8988T (cell line): ENCODE results near the gene RBM15.

Source experiments
- DNase-seq: peaks from one replicate; pipeline ENCODE4 v3.0.0; 2011

The RBM15 gene

DNA sequence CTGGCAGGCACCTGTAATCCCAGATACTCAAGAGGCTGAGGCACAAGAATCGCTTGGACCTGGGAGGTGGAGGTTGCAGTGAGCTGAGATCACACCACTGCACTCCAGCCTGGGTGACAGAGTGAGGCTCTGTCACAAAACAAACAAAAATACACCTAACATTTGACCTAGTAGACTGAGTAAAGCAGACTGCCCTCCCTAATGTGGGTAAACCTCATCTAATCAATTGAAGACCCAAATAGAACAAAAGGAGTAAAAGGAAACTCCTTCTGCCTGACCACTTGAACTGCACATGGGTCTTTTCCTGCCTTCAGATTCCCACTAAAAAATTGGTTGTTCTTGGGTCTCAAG lies 19.0 kb upstream of the RBM15 start:
- no peak for DNase-seq

DNA sequence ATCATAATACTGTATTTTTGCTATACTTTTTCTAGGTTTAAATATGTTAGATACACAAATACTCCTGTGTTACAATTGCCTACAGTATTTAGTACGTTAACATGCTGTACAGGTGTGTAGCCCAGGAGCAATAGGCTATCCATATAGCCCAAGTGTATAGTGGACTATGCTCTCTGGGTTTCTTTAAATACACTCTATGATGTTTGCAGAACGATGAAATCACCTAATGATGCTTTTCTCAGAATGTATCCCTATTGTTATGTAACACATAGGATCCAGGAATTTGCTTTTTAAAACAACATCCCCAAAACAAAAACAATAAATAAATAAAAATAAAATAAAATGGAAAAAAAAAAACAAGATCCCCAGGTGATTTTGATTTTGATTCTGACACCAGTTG lies 18.1 kb upstream of the RBM15 start:
- no peak for DNase-seq

DNA sequence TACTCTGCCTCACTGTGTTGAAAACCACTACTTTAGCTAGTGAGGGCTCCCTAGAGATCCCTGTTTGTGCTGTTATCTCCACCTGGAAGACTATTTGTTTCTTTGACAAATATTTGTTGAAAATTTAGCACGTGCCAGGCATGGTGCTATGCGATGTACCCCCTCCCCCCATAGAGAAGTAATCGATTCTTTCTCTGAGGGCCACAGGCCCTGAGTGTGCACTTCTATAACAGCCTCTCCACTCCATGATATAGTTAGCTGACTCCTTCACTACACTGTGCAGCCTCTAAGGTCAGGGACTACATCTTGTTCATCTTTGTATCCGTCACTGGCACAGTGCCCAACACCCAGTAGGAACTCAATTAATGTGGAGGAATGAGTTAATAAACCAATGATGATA lies 17.3 kb upstream of the RBM15 start:
- no peak for DNase-seq

- no peak for DNase-seq
Observed at GRCh38 chr1:110324667-110325066, 14.5 kb upstream of the RBM15 start.

DNA sequence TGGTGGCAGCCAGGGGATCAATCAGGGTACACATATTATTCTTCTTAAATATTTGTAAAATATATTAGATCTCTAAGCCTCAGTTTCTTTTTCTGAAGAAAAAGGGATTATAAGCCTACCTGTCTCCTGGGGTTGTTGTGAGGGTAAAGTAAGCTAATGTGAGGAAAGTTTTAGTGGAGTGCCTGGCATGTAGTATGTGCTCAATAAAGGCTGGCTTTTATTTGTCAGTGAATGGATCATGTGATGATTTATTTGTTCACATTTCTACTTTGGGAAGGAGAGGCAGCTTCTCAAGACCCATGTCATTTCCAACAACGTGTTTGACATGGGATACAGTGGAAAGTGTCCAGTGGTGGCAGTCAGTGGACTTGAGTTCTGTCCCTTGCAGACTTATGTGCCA lies 12.4 kb upstream of the RBM15 start:
- DNase-seq: no peak

- DNase-seq: no peak
Observed at GRCh38 chr1:110328274-110328673, 10.9 kb upstream of the RBM15 start.

DNA sequence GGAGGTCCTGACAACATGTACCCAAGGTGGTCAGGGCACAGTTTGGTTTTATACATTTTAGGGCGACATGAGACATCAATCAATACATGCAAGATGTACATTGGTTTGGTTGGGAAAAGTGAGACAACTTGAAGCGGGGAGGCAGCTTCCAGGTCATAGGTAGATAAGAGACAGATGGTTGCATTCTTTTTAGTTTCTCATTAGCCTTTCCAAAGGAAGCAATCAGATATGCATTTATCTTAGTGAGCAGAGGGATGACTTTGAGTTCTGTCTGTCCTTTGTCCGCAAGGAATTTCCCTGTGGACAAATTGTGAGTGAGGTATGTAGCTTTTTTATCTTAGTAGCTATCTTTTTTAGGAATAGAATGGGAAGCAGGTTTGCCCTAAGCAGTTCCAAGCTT lies 10.5 kb upstream of the RBM15 start:
- DNase-seq: no peak

GRCh38 chr1:110335265-110335664 lies 3.9 kb upstream of the RBM15 start:
- DNase-seq: no peak

- no peak for DNase-seq
Observed at GRCh38 chr1:110336300-110337039, 2.7 kb upstream of the RBM15 start.

GRCh38 chr1:110337704-110338308 lies 1.4 kb upstream of the RBM15 start:
- DNase-seq: no peak

GRCh38 chr1:110338309-110338885 lies 780 bp upstream of the RBM15 start:
- peak; percentile 34 for DNase-seq

DNA sequence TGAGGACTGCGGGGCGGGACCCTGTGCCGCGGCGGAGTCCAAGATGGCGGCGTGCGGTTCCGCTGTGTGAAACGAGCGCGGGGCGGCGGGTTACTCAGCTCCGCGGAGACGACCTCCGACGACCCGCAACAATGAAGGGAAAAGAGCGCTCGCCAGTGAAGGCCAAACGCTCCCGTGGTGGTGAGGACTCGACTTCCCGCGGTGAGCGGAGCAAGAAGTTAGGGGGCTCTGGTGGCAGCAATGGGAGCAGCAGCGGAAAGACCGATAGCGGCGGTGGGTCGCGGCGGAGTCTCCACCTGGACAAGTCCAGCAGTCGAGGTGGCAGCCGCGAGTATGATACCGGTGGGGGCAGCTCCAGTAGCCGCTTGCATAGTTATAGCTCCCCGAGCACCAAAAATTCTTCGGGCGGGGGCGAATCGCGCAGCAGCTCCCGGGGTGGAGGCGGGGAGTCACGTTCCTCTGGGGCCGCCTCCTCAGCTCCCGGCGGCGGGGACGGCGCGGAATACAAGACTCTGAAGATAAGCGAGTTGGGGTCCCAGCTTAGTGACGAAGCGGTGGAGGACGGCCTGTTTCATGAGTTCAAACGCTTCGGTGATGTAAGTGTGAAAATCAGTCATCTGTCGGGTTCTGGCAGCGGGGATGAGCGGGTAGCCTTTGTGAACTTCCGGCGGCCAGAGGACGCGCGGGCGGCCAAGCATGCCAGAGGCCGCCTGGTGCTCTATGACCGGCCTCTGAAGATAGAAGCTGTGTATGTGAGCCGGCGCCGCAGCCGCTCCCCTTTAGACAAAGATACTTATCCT lies 430 bp downstream of the RBM15 start:
- DNase-seq: no peak

DNA sequence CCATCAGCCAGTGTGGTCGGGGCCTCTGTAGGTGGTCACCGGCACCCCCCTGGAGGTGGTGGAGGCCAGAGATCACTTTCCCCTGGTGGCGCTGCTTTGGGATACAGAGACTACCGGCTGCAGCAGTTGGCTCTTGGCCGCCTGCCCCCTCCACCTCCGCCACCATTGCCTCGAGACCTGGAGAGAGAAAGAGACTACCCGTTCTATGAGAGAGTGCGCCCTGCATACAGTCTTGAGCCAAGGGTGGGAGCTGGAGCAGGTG lies 961 bp downstream of the RBM15 start:
- DNase-seq: no peak

GRCh38 chr1:110341146-110341871 lies 2.1 kb downstream of the RBM15 start:
- DNase-seq: no peak

GRCh38 chr1:110341872-110342331 lies 2.7 kb downstream of the RBM15 start:
- no peak for DNase-seq

- no peak for DNase-seq
Observed at GRCh38 chr1:110343249-110343648, 4.1 kb downstream of the RBM15 start.

GRCh38 chr1:110344152-110344551 lies 5.0 kb downstream of the RBM15 start:
- no peak for DNase-seq

DNA sequence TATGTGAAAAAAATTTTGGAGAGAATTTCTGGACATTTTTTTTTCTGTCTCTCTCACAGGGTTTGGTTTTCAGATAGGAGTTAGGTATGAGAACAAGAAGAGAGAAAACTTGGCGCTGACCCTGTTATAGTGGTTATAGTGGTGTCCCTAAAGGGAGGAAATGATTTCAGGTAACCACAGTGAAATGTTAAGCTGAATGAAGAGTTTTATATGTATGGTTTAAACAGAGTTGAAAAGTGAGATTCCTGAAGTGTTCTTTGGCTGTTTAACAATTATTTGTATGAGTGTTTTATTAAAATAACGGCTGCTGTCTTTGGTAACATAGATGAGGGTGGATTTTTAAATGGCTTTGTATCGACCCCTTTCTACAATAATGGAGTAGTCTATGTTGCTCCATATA lies 6.3 kb downstream of the RBM15 start:
- DNase-seq: no peak

DNA sequence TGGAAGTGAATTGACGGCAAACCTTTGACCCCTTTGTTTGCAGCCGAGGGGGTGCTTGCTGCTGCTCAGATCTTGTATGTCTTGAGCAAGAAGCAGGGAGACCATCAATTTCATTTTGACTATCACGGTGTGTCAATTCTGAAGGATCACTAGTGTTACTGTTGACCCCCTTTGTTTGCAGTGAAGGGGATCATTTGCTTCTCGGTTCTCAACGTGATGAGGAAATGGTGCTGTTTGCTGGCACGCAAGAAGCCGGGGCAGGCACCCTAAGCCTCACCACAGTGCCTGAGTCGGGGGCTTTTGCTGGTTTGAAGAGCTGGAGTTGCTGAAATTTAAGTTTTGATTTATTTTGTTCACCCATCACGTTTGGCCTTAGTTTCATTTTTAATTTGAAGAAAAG lies 7.5 kb downstream of the RBM15 start:
- DNase-seq: no peak

GRCh38 chr1:110347182-110347893 lies 8.2 kb downstream of the RBM15 start:
- DNase-seq: no peak

DNA sequence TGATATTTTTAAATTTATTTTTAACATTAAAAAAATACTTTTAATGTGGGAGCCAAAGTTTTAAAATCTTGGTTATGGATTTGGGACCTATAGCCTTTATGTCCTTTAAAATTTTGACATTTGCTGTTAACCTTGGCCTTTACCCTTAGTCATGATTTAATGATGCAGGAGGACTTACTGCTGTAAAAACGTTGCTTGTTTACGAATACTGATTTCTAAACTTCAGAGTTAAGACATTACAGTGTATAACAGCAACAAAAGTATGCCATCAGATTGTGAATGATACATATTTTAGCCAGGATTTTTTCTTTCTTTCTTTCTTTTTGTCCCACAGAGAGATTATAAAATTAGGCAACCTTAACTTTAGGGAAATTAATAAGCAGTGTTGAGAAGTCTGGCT lies 8.9 kb downstream of the RBM15 start:
- DNase-seq: no peak

- DNase-seq: no peak
Observed at GRCh38 chr1:110348771-110349170, 9.6 kb downstream of the RBM15 start.

- no peak for DNase-seq
Observed at GRCh38 chr1:110350360-110350759, 11.2 kb downstream of the RBM15 start.
